Chondrocyte (in vitro differentiated cells): ENCODE measurements around the gene SNX8. TPM values are rescaled to one million over a fixed set of nuclear protein-coding genes. Genes with fewer than 3 reads are reported as not detected.
"Not testable (repeated sequence)": the region's sequence is repeated elsewhere in the genome, so short reads cannot be mapped to it uniquely, and the experiment has no call there.

ENCODE experiments used
- DNase-seq: peaks from one replicate; pipeline ENCODE4 v3.0.0; 2021; ENCODE audit warnings: mixed read lengths, low spot score
- H3K27ac Mint-ChIP-seq: one replicate; pipeline ENCODE4 v1.8.0; 2021; ENCODE audit warnings: mild to moderate bottlenecking, moderate library complexity, mixed read lengths; ENCODE audit not compliant: unreplicated experiment
- H3K27me3 Mint-ChIP-seq: 2 replicates; pipeline ENCODE4 v1.8.0; 2021; ENCODE audit warnings: low read depth, mixed read lengths
- H3K36me3 Mint-ChIP-seq: 2 replicates; pipeline ENCODE4 v1.8.0; 2021; ENCODE audit warnings: low read depth, mixed read lengths
- H3K4me1 Mint-ChIP-seq: 2 replicates; pipeline ENCODE4 v1.8.0; 2021; ENCODE audit warnings: low read depth, mild to moderate bottlenecking, mixed read lengths
- H3K4me3 Mint-ChIP-seq: one replicate; pipeline ENCODE4 v1.8.0; 2021; ENCODE audit warnings: mild to moderate bottlenecking, moderate library complexity, mixed read lengths; ENCODE audit not compliant: unreplicated experiment
- H3K9me3 Mint-ChIP-seq: 2 replicates; pipeline ENCODE4 v1.8.0; 2021; ENCODE audit warnings: low read depth, mixed read lengths
- CTCF ChIP-seq: fragments of 200-600 bp; sonication (generic); IDR thresholded peaks from 2 replicates; pipeline ENCODE4 v1.5.0; 2021; ENCODE audit warnings: antibody characterized with exemption, mild to moderate bottlenecking, moderate library complexity
- total RNA-seq: library from RNA; stranded (reverse); gene quantifications from 3 replicates; pipeline ENCODE4 v1.2.1, GENCODE V29; 2021

Gene SNX8
- total RNA-seq, 1 donor from 2014 or later: 45.4 TPM

GRCh38 chr7:2313450-2314208, 612 bp downstream of the SNX8 start:
- H3K4me3 Mint-ChIP-seq: no peak overlapping the region

DNA sequence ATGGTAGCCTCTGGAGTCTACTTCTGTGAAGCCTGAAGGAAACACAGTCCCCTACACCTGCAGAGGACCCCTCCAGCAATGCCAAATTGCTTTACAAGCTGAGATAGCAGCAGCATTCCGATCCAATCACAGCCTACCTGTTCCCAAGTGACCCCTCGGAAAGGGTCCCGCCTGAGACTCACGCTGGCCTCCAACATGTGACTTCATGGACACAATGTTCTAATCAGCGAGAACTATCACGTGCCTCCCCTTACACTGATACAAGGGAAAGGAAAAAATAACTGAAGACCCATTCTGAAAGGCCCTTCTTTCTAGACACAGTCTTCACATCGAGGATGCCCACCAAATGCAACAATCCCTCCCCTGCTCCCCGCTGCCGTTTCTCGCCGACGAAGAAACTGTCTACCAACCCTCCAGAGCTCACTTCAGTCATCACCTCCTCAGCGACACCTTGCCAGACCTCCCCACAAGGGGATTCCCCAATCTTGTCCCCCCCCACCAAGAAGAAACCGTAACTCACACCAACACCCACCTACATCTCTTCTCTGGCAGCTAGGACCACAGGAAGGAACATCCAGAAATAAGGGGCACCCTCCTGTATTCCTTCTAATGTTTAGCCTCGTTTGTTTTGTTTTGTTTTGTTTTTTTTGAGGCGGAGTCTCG, 1.8 kb downstream of the SNX8 start:
- DNase-seq: no peak
- H3K27ac Mint-ChIP-seq: no peak overlapping the region
- peak overlapping the region; percentile 61 for H3K4me3 Mint-ChIP-seq
- H3K27me3 Mint-ChIP-seq: no peaks in the 10 kb centered on the region
- H3K9me3 Mint-ChIP-seq: no peaks in the 10 kb centered on the region
- peaks cover 38% of the 10 kb centered on the region for H3K4me1 Mint-ChIP-seq
- H3K36me3 Mint-ChIP-seq: peaks cover 2% of the 10 kb centered on the region
- no peak for TF ChIP-seq CTCF

More at GRCh38 chr7:2313450-2314208, 612 bp downstream of the SNX8 start:
- Mint-ChIP-seq H3K9me3 (no peaks in the 10 kb centered on the region), H3K27ac (peak overlapping the region; percentile 91), H3K36me3 (peaks cover 2% of the 10 kb centered on the region), H3K27me3 (no peaks in the 10 kb centered on the region), H3K4me1 (peaks cover 35% of the 10 kb centered on the region)
- TF ChIP-seq CTCF: no peak
- DNase-seq: no peak

GRCh38 chr7:2309889-2310331, 4.3 kb downstream of the SNX8 start:
- H3K9me3 Mint-ChIP-seq: no peaks in the 10 kb centered on the region
- H3K27me3 Mint-ChIP-seq: no peaks in the 10 kb centered on the region
- peaks cover 43% of the 10 kb centered on the region for H3K4me1 Mint-ChIP-seq
- TF ChIP-seq CTCF: no peak
- H3K36me3 Mint-ChIP-seq: peaks cover 2% of the 10 kb centered on the region
- H3K27ac Mint-ChIP-seq: peak overlapping the region; percentile 93
- H3K4me3 Mint-ChIP-seq: peak overlapping the region; percentile 44
- no peak for DNase-seq

GRCh38 chr7:2307690-2308107, 6.5 kb downstream of the SNX8 start:
- Mint-ChIP-seq H3K36me3 (peaks cover 2% of the 10 kb centered on the region), H3K27me3 (no peaks in the 10 kb centered on the region), H3K27ac (no peak overlapping the region), H3K9me3 (no peaks in the 10 kb centered on the region), H3K4me1 (peaks cover 35% of the 10 kb centered on the region), H3K4me3 (no peak overlapping the region)
- TF ChIP-seq CTCF: no peak
- DNase-seq: no peak

- TF ChIP-seq CTCF: no peak
- Mint-ChIP-seq H3K9me3 (no peaks in the 10 kb centered on the region), H3K27me3 (no peaks in the 10 kb centered on the region), H3K36me3 (peaks cover 2% of the 10 kb centered on the region), H3K27ac (peak overlapping the region; percentile 27), H3K4me1 (peaks cover 26% of the 10 kb centered on the region), H3K4me3 (no peak overlapping the region)
- no peak for DNase-seq
Observed at GRCh38 chr7:2306688-2307087, 7.6 kb downstream of the SNX8 start.

- peaks cover 23% of the 10 kb centered on the region for H3K4me1 Mint-ChIP-seq
- not testable (repeated sequence) for H3K9me3 Mint-ChIP-seq, DNase-seq, H3K36me3 Mint-ChIP-seq, H3K4me3 Mint-ChIP-seq, H3K27ac Mint-ChIP-seq, H3K27me3 Mint-ChIP-seq
Observed at GRCh38 chr7:2305258-2305657, 9.0 kb downstream of the SNX8 start.

GRCh38 chr7:2303520-2303919, 10.7 kb downstream of the SNX8 start:
- H3K27me3 Mint-ChIP-seq, H3K27ac Mint-ChIP-seq, H3K4me3 Mint-ChIP-seq, H3K9me3 Mint-ChIP-seq, DNase-seq, H3K36me3 Mint-ChIP-seq: not testable (repeated sequence)
- H3K4me1 Mint-ChIP-seq: peaks cover 31% of the 10 kb centered on the region
